GM21367 (cell line): ENCODE results near the gene MARK2.
"Not testable (repeated sequence)": the region's sequence is repeated elsewhere in the genome, so short reads cannot be mapped to it uniquely, and the experiment has no call there.

Source experiments
- ATAC-seq: cut with Tn5 transposase; IDR thresholded peaks from one replicate; pipeline ENCODE4 v1.9.1; 2021; ENCODE audit not compliant: unreplicated experiment

Gene MARK2

DNA sequence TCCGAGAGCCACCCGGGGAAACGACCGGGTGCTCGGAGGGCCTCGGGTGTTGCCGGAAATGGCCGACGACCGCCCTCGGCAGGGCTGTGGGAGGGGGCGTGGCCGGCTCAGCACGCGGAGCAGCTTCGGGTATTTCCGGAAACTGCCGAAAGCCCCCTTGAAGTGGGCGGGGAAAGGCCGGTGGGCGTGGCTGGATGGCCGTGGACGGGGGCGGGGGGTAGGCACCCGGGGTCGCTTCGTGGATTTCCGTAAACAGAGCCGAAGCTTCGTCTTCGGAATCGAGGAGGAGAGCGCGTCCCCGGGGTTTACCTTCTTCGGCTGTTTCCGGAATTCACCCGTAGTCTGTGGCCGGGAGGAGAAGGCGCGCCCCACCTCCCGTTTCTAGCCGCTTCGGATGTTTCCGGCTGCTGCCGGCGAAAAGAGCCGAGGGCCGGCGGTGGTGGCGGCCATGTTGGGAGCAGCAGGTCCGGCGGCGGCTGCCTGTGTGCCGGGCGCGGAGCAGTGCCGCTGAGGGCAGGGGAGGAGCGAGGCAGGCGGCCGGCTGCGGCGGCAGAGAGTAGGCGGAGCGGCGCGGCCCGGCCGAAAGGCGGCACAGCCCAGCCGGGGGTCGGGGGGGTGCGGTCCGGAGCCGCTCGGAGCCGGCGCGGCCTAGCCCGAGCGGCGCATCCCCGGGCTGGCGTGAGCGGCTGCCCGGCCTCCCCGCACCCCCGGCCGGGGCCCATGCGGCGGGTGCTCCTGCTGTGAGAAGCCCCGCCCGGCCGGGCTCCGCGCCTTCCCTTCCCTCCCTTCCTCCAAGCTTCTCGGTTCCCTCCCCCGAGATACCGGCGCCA, at the start of gene MARK2:
MARK2 (plus strand) TSS at position 433 of the 830 bp plus-strand sequence; CDS start at position 830, 397 bp downstream.
- peak; percentile 65 for ATAC-seq

DNA sequence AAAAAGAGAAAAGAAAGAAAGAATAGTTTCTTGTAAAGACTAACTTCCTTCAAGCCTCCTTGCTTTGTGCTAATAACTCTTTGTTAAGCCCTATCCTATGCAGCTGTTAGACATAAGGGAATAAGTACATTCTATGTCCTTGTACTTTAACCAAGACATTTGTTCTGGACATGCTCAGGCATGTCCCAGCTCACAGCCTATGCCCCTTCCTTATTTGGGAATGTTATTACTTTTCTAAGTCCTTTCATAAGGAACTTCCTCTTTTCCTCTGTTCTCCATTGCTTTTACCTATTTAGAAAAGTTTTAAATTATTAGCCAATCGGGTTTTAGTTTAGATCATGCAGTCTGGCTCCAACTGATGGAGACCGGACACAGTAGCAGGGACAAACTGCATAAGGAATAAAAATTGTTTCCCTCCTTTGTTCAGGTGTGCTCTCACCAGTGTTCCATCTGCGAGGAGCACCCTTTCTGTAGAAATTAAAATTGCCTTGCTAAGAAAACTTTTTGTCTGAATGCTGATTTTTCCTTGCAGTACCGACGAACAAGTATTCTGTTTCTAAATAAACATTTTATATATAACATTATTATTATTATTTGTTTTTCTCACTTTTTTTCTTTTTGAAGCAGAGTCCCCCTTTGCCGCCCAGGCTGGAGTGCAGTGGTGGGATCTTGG, 47.3 kb upstream of the MARK2 start:
- no peak for ATAC-seq

DNA sequence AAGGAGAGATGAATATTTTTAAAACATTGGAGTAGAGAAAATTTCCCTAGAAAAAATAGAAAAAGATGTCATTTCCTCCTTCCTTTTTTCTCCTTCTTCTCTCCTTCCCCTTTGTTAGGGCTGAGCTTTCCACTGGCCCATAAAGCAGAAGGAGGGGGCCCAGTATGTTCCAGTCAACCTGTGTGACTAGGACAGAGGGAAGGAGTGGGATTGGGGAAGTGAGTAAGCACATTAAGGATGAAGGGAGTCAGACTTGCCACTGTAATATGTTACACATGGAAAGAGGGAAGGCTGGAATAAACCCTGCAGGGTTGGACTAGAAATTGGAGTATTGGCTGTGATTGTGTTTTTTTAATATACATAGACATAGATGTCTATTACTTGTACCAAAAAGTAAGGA, 45.7 kb upstream of the MARK2 start:
- ATAC-seq, result no peak

DNA sequence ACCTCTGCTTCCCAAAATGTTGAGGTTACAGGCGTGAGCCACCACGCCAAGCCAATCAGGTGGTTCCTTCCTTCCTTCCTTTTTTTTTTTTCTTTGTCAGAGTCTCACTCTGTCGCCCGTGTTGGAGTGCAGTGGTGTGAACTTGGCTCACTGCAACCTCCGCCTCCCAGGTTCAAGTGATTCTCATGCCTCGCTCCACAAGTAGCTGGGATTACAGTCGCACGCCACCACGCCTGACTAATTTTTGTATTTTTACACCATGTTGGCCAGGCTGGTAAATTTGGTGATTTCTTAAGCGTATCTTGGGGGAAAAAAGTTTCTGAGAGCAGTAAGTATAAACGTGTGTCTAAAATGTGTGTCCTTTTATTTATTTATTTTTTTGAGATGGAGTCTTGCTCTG, 43.8 kb upstream of the MARK2 start:
- no peak for ATAC-seq

DNA sequence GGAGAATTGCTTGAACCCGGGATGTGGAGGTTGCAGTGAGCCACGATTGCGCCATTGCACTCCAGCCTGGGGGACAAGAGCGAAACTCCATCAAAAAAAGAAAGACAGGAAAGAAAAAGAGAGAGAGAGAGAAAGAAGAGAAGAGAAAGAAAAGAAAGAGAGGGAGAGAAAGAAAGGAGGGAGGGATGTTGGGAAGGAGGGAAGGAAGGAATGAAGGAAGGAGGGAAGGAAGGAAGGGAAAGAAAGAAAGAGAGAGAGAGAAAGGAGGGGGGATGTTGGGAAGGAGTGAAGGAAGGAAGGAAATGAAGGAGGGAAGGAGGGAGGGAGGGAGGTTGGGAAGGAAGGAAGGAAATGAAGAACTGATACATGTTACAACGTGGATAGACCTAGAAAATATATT, 38.0 kb upstream of the MARK2 start:
- no peak for ATAC-seq

DNA sequence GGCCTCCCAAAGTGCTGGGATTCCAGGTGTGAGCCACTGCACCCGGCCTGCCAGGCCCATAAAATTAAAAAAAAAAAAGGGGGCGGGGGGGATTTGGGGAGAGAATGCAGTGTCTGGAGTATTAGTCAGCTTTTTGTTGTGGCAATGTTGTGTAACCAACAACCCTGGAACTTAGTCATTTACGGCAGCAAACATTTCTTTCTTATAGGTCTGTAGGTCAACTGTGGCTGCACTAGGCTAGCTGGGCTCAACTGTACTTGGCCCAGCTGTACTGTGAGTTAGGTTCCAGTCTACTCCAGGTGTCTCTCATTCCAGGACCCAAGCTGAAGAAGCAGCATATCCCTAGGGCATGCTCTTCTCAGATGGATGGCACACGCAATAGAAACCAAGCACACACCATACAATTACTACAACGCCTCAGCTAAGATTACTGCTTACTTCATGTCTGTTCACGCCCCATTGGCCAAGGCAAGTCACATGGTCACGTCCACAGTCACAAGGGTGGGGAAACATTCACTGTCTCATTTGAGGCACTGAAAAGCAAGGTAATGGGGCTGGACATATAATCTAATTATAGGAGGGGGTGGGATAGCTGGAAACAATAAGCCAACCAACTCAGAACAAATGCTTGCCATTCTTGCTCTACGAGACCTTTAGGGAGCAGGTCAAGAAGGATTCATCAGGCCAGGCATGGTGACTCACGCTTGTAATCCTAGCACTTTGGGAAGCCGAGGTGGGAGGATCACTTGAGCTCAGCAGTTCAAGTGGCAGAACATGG, 36.1 kb upstream of the MARK2 start:
- no peak for ATAC-seq

DNA sequence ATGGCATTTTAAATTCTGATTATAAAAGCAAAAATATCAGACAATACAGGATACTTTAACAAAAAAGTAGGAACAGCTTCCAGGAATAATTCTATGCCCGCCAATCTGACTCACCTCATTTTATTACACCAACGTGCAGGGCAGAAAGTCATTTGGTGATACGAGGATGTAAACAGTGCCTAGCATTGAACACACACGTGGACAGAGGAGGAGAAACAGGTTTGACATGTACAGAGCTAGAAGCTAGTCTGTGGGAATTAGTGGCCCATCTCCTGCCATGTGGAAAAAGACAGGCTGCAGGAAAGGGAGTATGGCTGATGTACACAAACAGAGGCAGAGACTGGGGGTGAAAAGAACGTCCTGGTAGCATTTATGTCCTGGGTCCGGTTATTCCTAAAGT, 34.7 kb upstream of the MARK2 start:
- ATAC-seq, result no peak

DNA sequence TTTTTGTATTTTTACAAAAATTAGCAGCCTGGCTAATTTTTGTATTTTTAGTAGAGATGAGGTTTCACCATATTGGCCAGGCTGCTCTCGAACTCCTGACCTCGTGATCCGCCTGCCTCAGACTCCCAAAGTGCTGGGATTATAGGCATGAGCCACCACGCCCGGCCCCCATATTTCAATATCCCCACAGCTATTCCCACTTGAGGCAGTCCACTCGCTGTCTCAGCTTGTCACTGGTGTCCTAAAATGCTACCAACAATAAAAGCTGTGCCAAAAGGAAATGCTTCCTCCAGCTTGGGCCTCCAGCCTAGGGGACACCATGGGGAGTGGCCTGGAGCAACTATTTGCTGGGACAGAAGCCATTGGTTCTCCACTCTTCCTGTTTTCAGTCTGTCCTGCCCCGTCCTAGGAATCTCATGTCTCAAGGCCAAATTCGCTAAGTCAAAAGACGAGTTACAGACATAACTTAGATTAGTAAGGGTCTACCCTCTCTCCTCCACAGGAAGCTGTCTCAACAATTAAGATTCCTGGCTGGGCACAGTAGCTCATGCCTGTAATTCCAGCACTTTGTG, 33.0 kb upstream of the MARK2 start:
- no peak for ATAC-seq

DNA sequence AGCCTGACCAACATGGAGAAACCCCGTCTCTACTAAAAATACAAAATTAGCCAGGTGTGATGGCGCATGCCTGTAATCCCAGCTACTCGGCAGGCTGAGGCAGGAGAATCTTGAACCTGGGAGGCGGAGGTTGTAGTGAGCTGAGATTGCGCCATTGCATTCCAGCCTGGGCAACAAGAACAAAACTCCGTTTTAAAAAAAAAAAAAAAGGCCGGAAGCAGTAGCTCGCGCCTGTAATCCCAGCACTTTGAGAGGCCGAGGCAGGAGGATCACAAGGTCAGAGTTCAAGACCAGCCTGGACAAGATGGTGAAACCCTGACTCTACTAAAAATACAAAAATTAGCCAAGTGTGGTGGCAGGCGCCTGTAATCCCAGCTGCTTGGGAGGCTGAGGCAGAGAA, 28.5 kb upstream of the MARK2 start:
- not testable (repeated sequence) for ATAC-seq

DNA sequence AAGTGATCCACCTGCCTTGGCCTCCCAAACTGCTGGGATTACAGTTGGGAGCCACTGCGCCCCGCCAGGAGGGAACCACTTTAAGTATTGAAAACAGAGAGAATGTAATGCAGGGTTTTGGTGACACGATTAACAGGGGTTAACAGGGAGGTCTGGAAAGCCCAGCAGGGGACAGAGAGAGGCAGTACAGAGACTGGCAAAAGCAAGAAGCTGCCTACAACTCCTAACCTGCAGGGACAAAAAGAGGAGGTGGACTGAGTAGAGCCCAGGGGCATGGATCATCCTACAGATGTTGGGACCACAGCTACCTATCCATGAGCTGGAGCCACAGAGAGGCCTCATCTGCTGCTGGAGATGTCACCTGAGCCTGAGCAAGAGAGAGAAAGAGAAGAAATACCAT, 27.4 kb upstream of the MARK2 start:
- no peak for ATAC-seq

DNA sequence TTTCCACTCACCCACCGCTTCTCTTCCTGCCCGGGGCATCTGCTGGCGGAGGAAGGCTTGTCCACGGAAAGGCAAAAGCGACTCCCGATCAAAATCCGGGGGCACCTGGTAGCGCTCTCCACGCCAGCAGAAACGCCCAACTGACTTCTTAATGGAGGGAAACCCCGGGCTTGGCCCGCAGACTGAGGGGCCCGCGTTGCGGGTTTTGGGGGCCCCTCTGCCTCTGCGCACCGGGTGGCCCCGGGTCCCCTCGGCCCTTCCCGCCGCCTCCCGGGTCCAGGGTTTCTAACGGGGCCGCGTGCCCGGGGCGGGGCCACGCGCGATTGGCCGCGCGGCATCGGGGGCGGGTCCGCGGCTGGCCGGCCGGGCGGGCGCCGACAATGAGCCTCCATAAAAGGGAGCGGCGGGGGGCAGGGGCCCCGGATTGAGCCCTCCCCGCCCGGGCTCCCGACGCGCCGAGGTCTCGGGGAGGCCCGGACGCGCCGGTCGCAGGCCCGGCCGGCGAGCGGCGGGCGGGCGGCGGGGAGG, 25.8 kb upstream of the MARK2 start, which contains the start of gene SPINDOC:
SPINDOC (plus strand) TSS at position 422 of the 528 bp plus-strand sequence. CDS start 231 bp downstream, outside the sequence.
- peak; percentile 71 for ATAC-seq

DNA sequence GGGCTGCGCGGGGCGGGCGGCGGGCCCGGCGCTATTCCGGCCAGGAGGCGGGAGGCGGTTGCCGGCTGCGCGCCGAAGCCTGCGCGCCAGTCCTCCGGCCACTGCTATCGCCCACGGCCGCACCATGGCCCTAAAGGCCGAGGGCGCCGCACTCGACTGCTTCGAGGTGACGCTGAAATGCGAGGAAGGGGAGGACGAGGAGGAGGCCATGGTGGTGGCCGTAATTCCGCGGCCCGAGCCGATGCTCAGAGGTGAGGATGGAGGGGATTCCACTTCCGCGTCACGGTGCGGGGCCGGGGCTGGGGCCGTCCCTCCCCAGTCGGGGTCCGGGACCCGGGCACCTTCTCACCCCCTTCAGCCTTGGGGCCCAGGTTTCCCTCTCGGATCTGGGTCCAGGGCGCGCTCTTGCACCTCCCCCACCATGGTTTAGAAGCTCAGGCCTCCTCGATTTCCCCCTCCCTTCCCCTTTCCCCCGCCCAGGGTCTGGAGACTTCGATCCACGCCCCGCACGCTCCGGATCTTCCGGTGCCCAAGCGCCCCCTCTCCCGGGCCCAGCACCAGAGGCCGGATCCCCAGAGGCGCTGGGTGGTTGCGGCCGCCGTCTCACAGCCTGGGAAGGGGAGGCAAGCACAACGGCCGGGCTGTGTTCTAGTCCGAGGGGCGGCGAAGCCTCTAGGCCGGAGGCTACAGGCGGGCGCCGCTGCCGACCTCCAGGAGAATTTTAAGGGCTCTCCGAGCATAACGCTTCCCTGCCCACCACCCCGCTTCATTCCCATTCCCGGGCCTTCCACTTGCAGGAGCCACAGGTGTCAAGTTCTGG, 25.1 kb upstream of the MARK2 start:
- ATAC-seq, result peak; percentile 34

DNA sequence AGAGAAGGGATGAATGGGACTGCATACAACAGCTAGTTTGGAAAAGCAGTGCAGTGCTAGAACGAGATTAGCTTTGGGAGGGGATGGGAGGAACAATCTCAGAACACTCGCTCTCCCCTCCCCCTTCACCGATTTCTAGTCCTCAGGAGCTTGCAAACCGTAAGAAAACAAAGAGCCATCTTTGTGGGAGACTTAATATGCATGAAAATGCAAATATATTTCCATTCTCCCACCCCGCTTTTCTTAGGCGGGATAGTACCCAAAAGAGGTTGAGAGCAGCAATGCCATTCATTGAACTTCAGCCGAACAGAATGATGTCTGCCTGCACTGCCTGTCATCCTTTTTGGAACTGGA, 24.6 kb upstream of the MARK2 start:
- no peak for ATAC-seq

DNA sequence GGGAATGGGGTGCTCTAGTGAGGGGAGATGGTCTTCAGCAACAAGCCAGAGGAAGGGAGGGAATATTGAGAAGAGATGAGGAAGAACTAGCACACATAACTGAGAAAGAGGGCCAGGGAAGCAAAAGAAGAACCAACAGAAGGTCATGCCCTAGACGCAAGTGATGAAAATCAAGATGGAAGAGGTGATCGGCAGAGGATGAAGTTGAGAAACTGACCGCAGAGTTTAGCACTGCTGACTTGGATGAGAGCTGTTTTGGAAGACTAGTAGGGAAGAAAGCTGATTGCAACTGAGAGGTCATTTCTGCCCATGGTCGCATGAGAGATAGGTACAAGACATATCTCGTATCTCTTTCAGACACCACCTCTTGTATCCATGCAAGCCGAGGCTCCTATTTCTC, 22.7 kb upstream of the MARK2 start:
- no peak for ATAC-seq

DNA sequence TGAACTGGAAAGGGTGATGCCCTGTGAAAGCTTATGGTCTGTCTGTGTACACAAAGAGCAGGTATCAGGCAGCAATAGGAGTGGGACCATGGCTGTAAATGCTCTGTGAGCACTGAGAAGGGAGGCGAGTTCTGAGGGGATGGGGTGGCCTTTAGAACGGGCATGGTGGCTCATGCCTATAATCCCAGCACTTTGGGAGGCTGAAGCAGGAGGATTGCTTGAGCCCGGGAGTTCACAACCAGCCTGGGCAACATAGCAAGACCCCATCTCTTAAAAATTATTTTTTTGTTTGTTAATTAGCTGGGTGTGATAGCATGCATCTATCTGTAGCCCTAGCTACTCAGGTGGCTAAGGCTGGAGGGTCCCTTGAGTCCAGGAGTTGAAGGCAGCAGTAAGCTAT, 22.2 kb upstream of the MARK2 start:
- ATAC-seq, result no peak

DNA sequence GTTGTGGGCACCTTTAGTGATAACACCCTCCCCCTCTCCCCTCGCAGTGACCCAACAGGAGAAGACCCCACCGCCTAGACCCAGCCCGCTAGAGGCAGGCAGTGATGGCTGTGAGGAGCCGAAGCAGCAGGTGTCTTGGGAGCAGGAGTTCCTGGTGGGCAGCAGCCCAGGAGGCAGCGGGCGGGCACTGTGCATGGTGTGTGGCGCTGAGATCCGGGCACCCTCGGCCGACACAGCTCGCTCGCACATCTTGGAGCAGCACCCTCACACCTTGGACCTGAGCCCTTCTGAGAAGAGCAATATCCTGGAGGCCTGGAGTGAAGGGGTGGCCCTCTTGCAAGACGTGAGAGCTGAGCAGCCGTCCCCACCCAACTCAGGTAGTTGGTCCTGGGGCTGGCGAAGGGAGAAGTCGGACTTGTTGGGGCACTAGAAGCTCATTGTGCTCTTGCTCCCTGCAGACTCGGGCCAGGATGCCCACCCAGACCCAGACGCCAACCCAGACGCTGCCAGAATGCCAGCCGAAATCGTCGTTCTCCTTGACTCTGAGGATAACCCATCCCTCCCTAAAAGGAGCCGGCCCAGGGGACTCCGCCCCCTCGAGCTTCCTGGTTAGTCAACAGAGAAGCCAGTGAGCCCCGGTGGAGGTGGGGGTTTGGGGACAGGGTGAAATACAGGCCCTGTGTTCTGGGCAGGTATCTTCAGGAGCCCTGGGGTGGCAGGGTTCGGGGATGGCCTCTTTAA, 21.0 kb upstream of the MARK2 start:
- no peak for ATAC-seq

DNA sequence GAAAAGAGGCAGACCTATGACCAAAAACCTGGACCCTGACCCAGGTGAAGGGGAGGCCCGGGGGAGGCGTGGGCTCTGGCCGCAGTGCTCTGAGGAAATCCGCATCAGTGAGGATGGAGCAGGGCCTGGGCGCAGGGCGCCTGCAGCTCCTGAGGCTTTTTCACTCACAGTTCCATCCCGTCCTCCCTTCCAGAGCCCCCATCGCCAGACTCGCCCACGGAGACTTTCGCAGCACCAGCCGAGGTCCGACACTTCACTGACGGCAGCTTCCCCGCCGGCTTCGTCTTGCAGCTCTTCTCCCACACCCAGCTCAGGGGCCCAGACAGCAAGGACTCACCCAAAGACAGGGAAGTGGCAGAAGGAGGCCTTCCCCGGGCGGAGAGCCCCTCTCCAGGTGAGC, 20.3 kb upstream of the MARK2 start:
- no peak for ATAC-seq

DNA sequence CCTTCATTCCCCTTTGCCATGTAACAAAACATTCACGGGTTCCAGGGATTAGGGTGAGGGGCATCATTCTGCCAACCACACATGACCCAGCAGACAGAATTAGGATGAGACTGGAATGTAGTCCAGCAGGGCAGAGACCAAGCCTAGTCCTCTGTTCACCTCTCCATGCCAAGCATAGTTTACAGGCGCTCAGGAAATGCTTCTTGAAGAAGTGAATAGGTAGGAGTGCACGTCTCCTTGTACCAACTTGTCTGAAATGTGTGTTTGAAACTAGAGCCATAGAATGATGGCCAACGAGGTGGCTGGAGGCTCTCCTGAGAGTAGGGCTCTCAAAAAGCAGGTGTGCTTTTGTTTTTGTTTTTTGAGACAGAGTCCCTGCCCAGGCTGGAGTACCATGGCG, 17.5 kb upstream of the MARK2 start:
- no peak for ATAC-seq

DNA sequence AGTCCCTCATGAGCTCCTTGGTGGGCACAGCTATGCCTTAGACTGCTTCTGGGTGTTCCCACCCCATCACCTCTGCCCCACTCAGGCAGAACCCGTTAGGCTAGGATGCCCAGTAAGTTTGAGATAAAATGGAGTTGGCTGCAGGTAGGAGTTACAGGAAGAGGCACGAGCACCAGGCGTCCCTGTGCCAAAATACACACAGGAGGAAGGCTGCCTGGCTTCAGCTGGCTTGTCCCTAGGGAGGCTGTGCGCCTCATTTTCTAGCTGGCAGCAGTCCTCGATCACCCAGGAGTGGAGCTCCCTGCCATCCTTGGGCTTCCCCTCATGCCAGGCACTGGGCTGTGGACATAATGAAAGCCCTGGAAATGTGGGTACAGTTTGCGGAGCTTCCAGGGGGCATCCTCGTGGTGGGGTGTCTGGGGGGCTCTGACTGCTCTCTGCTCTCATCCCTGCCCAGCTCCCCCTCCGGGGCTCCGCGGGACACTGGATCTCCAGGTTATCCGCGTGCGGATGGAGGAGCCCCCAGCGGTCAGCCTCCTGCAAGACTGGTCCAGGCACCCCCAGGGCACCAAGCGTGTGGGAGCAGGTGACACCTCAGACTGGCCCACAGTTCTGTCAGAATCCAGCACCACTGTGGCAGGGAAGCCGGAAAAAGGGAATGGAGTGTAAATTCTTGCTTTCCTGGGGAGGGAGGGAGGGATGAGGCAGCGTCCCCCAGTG, 12.3 kb upstream of the MARK2 start:
- ATAC-seq, result no peak
